Stimulated activated CD8-positive, alpha-beta memory T cell treated with anti-CD3 and anti-CD28 coated beads, Interleukin-12 subunit alpha, Interleukin-12 subunit beta, amount 100 ng/mL, for 1 hour (primary cell): ENCODE measurements around the gene OR5AS1.
"Not testable (repeated sequence)": the region's sequence is repeated elsewhere in the genome, so short reads cannot be mapped to it uniquely, and the experiment has no call there.

ENCODE experiments used
- DNase-seq: peaks from one replicate; pipeline ENCODE4 v3.0.0-alpha.2; 2020; ENCODE audit warnings: low read depth

Gene OR5AS1

GRCh38 chr11:56027354-56027753 is at the start of gene OR5AS1:
OR5AS1 (plus strand) TSS chr11:56027654; CDS start chr11:56030419, 2,765 bp downstream.
- DNase-seq = no peak

- DNase-seq = no peak
Measured at GRCh38 chr11:55994525-55994924, 32.9 kb upstream of the OR5AS1 start, which contains the start of gene OR5F1. OR5F1 (minus strand) TSS chr11:55994625; CDS start chr11:55994625, 0 bp downstream.

DNA sequence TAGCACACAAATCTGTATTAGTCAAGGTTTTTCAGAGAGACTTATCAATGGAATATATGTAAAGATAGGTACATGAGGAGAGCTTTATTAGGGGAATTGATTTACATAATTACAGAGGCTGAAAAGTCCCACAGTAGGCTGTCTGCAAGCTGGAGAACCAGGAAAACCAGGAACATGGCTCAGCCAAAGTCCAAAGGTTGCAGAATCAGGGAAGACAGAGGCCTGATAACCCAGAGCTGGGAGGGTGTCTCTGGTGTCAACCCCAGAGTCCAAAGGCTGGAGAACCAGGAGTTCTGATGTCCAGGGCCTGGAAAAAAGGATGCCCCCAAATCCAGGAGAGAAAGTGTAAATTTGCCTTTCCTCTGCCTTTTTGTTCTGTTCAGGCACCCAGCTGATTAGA is 16.7 kb upstream of the OR5AS1 start:
- no peak for DNase-seq

GRCh38 chr11:56013805-56014204 is 13.6 kb upstream of the OR5AS1 start:
- DNase-seq = no peak

GRCh38 chr11:56045538-56045937 is 18.1 kb downstream of the OR5AS1 start:
- no peak for DNase-seq

DNA sequence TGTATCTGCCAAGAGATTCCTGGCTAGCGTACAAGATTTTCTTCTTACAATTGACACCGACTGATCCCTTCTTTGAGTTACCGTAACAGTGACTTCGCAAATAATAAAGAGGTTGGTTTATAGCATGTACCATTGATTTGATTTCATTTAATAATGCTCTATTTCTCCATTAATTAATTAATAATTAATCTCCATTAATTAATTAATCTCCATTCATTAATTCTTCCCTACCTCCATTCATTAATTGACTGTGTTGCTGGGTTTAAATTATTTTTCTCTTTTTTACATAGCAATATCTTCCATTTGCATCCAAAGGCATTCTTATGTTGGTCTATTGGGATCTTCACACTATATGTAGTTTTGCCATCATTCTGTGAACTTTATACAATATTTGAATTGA is 21.0 kb downstream of the OR5AS1 start:
- no peak for DNase-seq

DNA sequence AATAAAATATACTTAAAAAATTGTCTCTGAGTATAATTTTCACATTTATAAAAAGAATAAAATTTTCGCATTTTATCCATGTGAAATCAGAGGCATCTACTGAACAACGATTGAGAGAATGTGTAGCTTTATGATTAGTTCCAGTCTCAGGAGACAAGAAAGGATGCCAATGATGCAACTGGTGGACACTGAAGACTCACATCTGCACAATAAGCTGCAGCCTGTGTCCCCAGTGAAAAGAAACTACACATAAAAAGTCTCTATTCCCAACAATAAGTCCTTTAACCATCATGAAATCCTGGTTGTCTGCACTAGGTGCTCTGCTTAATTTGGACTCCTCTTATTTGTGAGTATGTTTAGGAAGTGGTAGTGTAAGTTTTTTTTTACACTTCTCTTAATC is 22.0 kb downstream of the OR5AS1 start:
- no peak for DNase-seq

GRCh38 chr11:56056366-56056765 is 28.9 kb downstream of the OR5AS1 start:
- DNase-seq = not testable (repeated sequence)

DNA sequence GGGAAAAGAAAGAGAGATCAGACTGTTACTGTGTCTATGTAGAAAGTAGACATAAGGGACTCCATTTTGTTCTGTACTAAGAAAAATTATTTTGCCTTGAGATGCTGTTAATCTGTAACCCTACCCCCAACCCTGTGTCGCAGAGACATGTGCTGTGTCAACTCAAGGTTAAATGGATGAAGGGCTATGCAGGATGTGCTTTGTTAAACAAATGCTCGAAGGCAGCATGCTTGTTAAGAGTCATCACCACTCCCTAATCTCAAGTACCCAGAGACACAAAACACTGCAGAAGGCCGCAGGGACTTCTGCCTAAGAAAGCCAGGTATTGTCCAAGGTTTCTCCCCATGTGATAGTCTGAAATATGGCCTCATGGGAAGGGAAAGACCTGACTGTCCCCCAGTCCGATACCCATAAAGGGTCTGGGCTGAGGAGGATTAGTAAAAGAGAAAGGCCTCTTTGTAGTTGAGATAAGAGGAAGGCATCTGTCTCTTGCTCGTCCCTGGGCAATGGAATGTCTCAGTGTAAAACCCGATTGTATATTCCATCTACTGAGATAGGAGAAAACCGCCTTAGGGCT is 30.3 kb downstream of the OR5AS1 start:
- DNase-seq = not testable (repeated sequence)

GRCh38 chr11:56058260-56058780 is 30.9 kb downstream of the OR5AS1 start:
- DNase-seq = not testable (repeated sequence)

- no peak for DNase-seq
Measured at GRCh38 chr11:56066980-56067379, 39.5 kb downstream of the OR5AS1 start.
